Heart left ventricle (tissue), 16 donors: ENCODE data around the gene KIF17. TPM values are rescaled to one million over a fixed set of nuclear protein-coding genes. Genes with fewer than 3 reads are reported as not detected.

Source experiments
- ATAC-seq, 4 donors: fragments of 200-7000 bp; cut with Tn5 transposase; one replicate each; pipeline ENCODE4 v1.9.1; 2020 to 2022; ENCODE audit warnings: moderate library complexity in 4 of 4, mild to moderate bottlenecking in 3 of 4, moderate number of reproducible peaks in 1 of 4
- DNase-seq, 5 donors: peaks; one replicate each; pipeline ENCODE4 v3.0.0-alpha.2; 2020
- H3K27ac ChIP-seq, 12 donors: fragments of 200-600 bp; sonication (generic) in 4 of 12; one replicate each; pipeline versions ENCODE4 v1.5.0 to v1.8.0; 2016 to 2022; ENCODE audit warnings: mild to moderate bottlenecking in 2 of 12
- H3K27me3 ChIP-seq, 9 donors: fragments of 200-600 bp; sonication (generic) in 2 of 9; one replicate each; pipeline versions ENCODE4 v1.5.1 to v1.8.0; 2016 to 2022; ENCODE audit warnings: mild to moderate bottlenecking in 3 of 9
- H3K36me3 ChIP-seq, 9 donors: fragments of 200-600 bp; sonication (generic) in 2 of 9; one replicate each; pipeline versions ENCODE4 v1.5.0 to v1.8.0; 2018 to 2022; ENCODE audit warnings: mild to moderate bottlenecking in 2 of 9
- H3K4me1 ChIP-seq, 12 donors: fragments of 200-600 bp; sonication (generic) in 4 of 12; one replicate each; pipeline versions ENCODE4 v1.5.0 to v1.8.0; 2016 to 2022; ENCODE audit warnings: mild to moderate bottlenecking in 3 of 12
- H3K4me3 ChIP-seq, 12 donors: fragments of 200-600 bp; sonication (generic) in 4 of 12; one replicate each; pipeline versions ENCODE4 v1.5.0 to v1.8.0; 2017 to 2022; ENCODE audit warnings: mild to moderate bottlenecking in 9 of 12, moderate library complexity in 4 of 12
- H3K9me3 ChIP-seq, 12 donors: fragments of 200-600 bp; sonication (generic) in 4 of 12; one replicate each; pipeline versions ENCODE4 v1.5.0 to v1.8.0; 2016 to 2022; ENCODE audit warnings: mild to moderate bottlenecking in 1 of 12
- CTCF ChIP-seq, 12 donors: fragments of 200-600 bp; sonication (generic) in 4 of 12; IDR thresholded peaks; one replicate each; pipeline versions ENCODE4 v1.5.0 to v1.8.0; 2018 to 2022; ENCODE audit warnings: antibody characterized with exemption in 12 of 12, mild to moderate bottlenecking in 5 of 12
- POLR2A ChIP-seq, 2 donors: fragments of 450-650 bp; IDR thresholded peaks; one replicate each; pipeline ENCODE4 v1.6.1; 2017; ENCODE audit warnings: antibody characterized with exemption in 2 of 2, mild to moderate bottlenecking in 2 of 2, moderate library complexity in 2 of 2
- WGBS, 4 donors: extraction: QIAGEN DNeasy Blood & Tissue Kit in 2 of 4; methylation state at CpG; one replicate each; pipeline versions ENCODE4 v1.1.5 to v1.1.7; 2013 to 2018; 5-methylcytosine and 5-hydroxymethylcytosine counted together
- intact Hi-C, 10 donors: fragments of 100-400 bp; cut with DNase I; formaldehyde crosslinking; loops; one replicate each; pipeline versions ENCODE4 v1.11.1 to v1.14.2; 2022
- polyA plus RNA-seq, 2 donors: library from polyadenylated mRNA; stranded (reverse); fragments of 200-250 nt; gene quantifications; one replicate each; pipeline ENCODE4 v1.2.3, GENCODE V29; 2013
- total RNA-seq, 9 donors: library from RNA; depleted of rRNA in 2 of 9; stranded (reverse); fragments of >200 nt in 2 of 9; fragmentation: NEBNext Ultra II Directional in 3 of 9; extraction: Animal tissue kit (Norgen Biotek cat#: 25700) in 3 of 9; gene quantifications; one replicate each; pipeline versions ENCODE4 v1.1.0 to v1.2.4, GENCODE V29; 2016 to 2023
- donor health status: ischemic (EF 13 %, LVEDD 7.1; RV severe dilation, severe dysfunction).
- donor health status: healthy with polysubstance abuse.
- donor health status: DM: no; HTN: yes; CAD: no.
- donor health status: DM: no; HTN: no; CAD: no.
- donor health status: ischemic (EF 25% LVEDD 6.9; RV normal size, moderate dysfunction).
- donor health status: ischemic (EF 25% LVEDD 5.7; RV mildly dilated, moderate dysfunction).
- donor health status: healthy.
- donor health status: DM: yes; HTN: yes; CAD: no.
- donor health status: ischemic (EF 35%, LVEDD 5.7; RV mildly dilated, moderate dysfunction).
- donor health status: nonischemic (EF 11% LVEDD 7.7; RV severe dilation, severe dysfunction).
- donor health status: DM: yes; HTN: yes; CAD: no.
- donor health status: PGD.
- donor health status: ischemic (EF 29% LVEDD 5.4; RV normal size, mild dysfunction).
- donor health status: nonischemic (EF 23%, LVEDD 6.1; RV moderate dilation, normal function).

The KIF17 gene
- total and polyA plus RNA-seq, 11 donors = 1.6 to 9.3 (median 3.4) TPM

GRCh38 chr1:20706841-20707240 is 11.0 kb downstream of the KIF17 start:
- DNase-seq = no peak

DNA sequence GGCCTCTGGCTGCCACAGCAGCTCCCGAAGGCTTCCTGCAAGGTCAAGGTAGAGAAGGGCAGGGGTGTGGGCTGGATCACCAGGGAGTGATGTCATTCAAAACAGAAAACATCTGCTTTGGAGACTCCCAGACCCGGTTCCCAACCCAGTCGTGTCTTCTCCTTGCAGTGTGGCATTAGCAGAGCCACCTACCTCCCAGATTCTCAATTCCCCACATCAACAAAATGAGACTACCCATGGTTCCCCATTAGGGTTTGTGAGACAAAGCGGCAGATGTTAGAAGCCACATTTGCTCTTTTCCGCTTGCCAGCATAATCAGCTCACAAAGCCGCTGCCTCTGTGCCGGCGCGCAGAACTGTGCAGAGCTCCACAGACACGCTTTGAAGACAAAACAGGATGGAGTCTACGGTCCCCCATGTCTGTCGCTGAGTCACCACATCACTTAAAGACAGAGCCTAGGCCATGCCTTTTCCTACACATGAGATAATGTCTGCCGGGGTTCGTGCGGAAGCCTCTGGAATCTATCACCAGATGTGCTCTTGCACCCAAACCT is 12.5 kb downstream of the KIF17 start:
- TF ChIP-seq POLR2A (IDR thresholded peaks at IDR 0.05) (no peak), CTCF (IDR thresholded peaks at IDR 0.05) (no peak)
- no peaks in the 10 kb centered on the region for H3K36me3 ChIP-seq
- no peak overlapping the region for H3K27ac ChIP-seq
- no peak for DNase-seq
- H3K4me1 ChIP-seq = no peaks in the 10 kb centered on the region
- intact Hi-C loops = no loop called here
- 58 to 71% (median 65%) methylated on average over 14 to 15 of the region's 15 CpGs for WGBS, 4 donors
- ATAC-seq = no peak
- no peak overlapping the region for H3K4me3 ChIP-seq
- no peaks in the 10 kb centered on the region for H3K27me3 ChIP-seq
- no peaks in the 10 kb centered on the region for H3K9me3 ChIP-seq

More at GRCh38 chr1:20706841-20707240, 11.0 kb downstream of the KIF17 start:
- Histone ChIP-seq H3K4me1 (no peaks in the 10 kb centered on the region), H3K27me3 (peaks cover 0 to 8% (median 0%) of the 10 kb centered on the region in 9 donors), H3K36me3 (no peaks in the 10 kb centered on the region), H3K4me3 (no peak overlapping the region), H3K27ac (no peak overlapping the region), H3K9me3 (no peaks in the 10 kb centered on the region)
- no peak for ATAC-seq
- WGBS, 4 donors = 49 to 61% (median 53%) methylated on average over 5 of the region's 5 CpGs
- TF ChIP-seq CTCF (IDR thresholded peaks at IDR 0.05) (no peak), POLR2A (IDR thresholded peaks at IDR 0.05) (no peak)
- intact Hi-C loops = no loop called here

GRCh38 chr1:20704390-20705202 is 13.2 kb downstream of the KIF17 start:
- Histone ChIP-seq H3K9me3 (no peaks in the 10 kb centered on the region), H3K27ac (no peak overlapping the region), H3K4me3 (no peak overlapping the region), H3K4me1 (no peaks in the 10 kb centered on the region), H3K27me3 (no peaks in the 10 kb centered on the region), H3K36me3 (no peaks in the 10 kb centered on the region)
- ATAC-seq (no peak), DNase-seq (no peak)
- intact Hi-C loops = no loop called here
- 93 to 97% (median 95%) methylated on average over 27 to 41 of the region's 41 CpGs for WGBS, 4 donors
- no peak for TF ChIP-seq POLR2A (IDR thresholded peaks at IDR 0.05)
- no peak for TF ChIP-seq CTCF (IDR thresholded peaks at IDR 0.05)

- WGBS, 4 donors = 88 to 94% (median 89%) methylated on average over 4 of the region's 4 CpGs
- ATAC-seq = no peak
- Histone ChIP-seq H3K4me1 (no peaks in the 10 kb centered on the region), H3K27me3 (no peaks in the 10 kb centered on the region), H3K27ac (no peak overlapping the region), H3K9me3 (no peaks in the 10 kb centered on the region), H3K36me3 (no peaks in the 10 kb centered on the region), H3K4me3 (no peak overlapping the region)
- intact Hi-C loops = no loop called here
- DNase-seq = no peak
- TF ChIP-seq POLR2A (IDR thresholded peaks at IDR 0.05) = no peak
- TF ChIP-seq CTCF (IDR thresholded peaks at IDR 0.05) = no peak
Observed at GRCh38 chr1:20703124-20703756, 14.6 kb downstream of the KIF17 start.
